H1 (cell line): ENCODE results near the gene LRRIQ3. TPM values are rescaled to one million over a fixed set of nuclear protein-coding genes. Genes with fewer than 3 reads are reported as not detected.

ENCODE experiments used
- ATF2 ChIP-seq: IDR thresholded peaks from 2 replicates; pipeline ENCODE4 v1.6.1; 2012; ENCODE audit warnings: low read length, inconsistent platforms
- CEBPB ChIP-seq: IDR thresholded peaks from 2 replicates; pipeline ENCODE4 v1.6.1; 2012; ENCODE audit warnings: low read depth, low read length
- CTCF ChIP-seq, 3 experiments: IDR thresholded peaks; 1 replicate in 2 of 3; 2 replicates in 1 of 3; pipeline versions ENCODE4 v1.5.1 to v1.6.1; 2011; ENCODE audit warnings: low read length in 3 of 3, mild to moderate bottlenecking in 3 of 3, inconsistent platforms in 2 of 3, low read depth in 1 of 3, moderate library complexity in 1 of 3; ENCODE audit not compliant: insufficient read depth in 1 of 3; ENCODE audit errors: control extremely low read depth in 1 of 3
- ZNF274 ChIP-seq: IDR thresholded peaks from 2 replicates; pipeline ENCODE4 v1.7.0; 2012; ENCODE audit warnings: low read length, borderline replicate concordance; ENCODE audit errors: extremely low read depth
- polyA plus RNA-seq, 7 experiments: library from polyadenylated mRNA; depleted of rRNA in 3 of 7; stranded (reverse) in 5 of 7; unstranded in 2 of 7; fragments of >200 nt in 5 of 7; fragments of 200-250 nt in 2 of 7; gene quantifications; 1 replicate in 5 of 7; 2 replicates in 1 of 7; 4 replicates in 1 of 7; pipeline versions ENCODE4 v1.2.1 to v1.2.3, GENCODE V29; 2011 to 2013; ENCODE audit warnings: missing spikeins in 2 of 7, mixed read lengths in 2 of 7
- total RNA-seq: library from RNA; stranded (reverse); fragmentation: NEBNext Ultra II Directional; extraction: Animal tissue kit (Norgen Biotek cat#: 25700); gene quantifications from 2 replicates; pipeline ENCODE4 v1.2.1, GENCODE V29; 2021

The LRRIQ3 gene
- total and polyA plus RNA-seq, 2 of the 8 experiments (the other 6 are each of a cell fraction or from before 2014, with no cell fraction given): 0.08 to 0.19 TPM

- TF ChIP-seq ATF2 (no peak), ZNF274 (no peak), CEBPB (no peak), CTCF (IDR thresholded peaks at IDR 0.05; ENCODE audit: control extremely low read depth in 1 of 3, insufficient read depth in 1 of 3, low read depth in 1 of 3, low read length in 3 of 3) (no peak)
- TF ChIP-seq, all 59 proteins: peak for 0
Measured at GRCh38 chr1:74236440-74236839, 38.5 kb upstream of the LRRIQ3 start (continued).
